H1 (cell line): ENCODE data around the gene KCNT1.

ENCODE experiments used
- HDAC2 ChIP-seq, 2 experiments: fragments of 300-600 bp in 1 of 2; sonication (generic) in 1 of 2; IDR thresholded peaks; 2 replicates each; pipeline ENCODE4 v1.6.1; 2011 to 2012; ENCODE audit warnings: low read depth in 2 of 2, low read length in 2 of 2, mild to moderate bottlenecking in 2 of 2, moderate library complexity in 2 of 2, borderline replicate concordance in 1 of 2, inconsistent platforms in 1 of 2
- POLR2A ChIP-seq, 2 experiments: IDR thresholded peaks; 1 replicate in 1 of 2; 2 replicates in 1 of 2; pipeline ENCODE4 v1.6.1; 2011; ENCODE audit warnings: low read depth in 2 of 2, low read length in 2 of 2, mild to moderate bottlenecking in 2 of 2; ENCODE audit errors: control extremely low read depth in 1 of 2
- POLR2AphosphoS5 ChIP-seq: IDR thresholded peaks from 2 replicates; pipeline ENCODE4 v1.6.1; 2011; ENCODE audit warnings: low read depth, low read length
- SRF ChIP-seq: IDR thresholded peaks from 2 replicates; pipeline ENCODE4 v1.6.1; 2011; ENCODE audit warnings: mild to moderate bottlenecking, low read depth, low read length, moderate library complexity
- ZNF274 ChIP-seq: IDR thresholded peaks from 2 replicates; pipeline ENCODE4 v1.7.0; 2012; ENCODE audit warnings: low read length, borderline replicate concordance; ENCODE audit errors: extremely low read depth
- TF ChIP-seq, protein P1 (sequence below): IDR thresholded peaks from 2 replicates; pipeline ENCODE4 v1.6.1; 2012; ENCODE audit warnings: low read length, inconsistent platforms
- TF ChIP-seq, protein P2 (sequence below), 3 experiments: IDR thresholded peaks; 1 replicate in 2 of 3; 2 replicates in 1 of 3; pipeline versions ENCODE4 v1.5.1 to v1.6.1; 2011; ENCODE audit warnings: low read length in 3 of 3, mild to moderate bottlenecking in 3 of 3, inconsistent platforms in 2 of 3, low read depth in 1 of 3, moderate library complexity in 1 of 3; ENCODE audit not compliant: insufficient read depth in 1 of 3; ENCODE audit errors: control extremely low read depth in 1 of 3

DNA sequence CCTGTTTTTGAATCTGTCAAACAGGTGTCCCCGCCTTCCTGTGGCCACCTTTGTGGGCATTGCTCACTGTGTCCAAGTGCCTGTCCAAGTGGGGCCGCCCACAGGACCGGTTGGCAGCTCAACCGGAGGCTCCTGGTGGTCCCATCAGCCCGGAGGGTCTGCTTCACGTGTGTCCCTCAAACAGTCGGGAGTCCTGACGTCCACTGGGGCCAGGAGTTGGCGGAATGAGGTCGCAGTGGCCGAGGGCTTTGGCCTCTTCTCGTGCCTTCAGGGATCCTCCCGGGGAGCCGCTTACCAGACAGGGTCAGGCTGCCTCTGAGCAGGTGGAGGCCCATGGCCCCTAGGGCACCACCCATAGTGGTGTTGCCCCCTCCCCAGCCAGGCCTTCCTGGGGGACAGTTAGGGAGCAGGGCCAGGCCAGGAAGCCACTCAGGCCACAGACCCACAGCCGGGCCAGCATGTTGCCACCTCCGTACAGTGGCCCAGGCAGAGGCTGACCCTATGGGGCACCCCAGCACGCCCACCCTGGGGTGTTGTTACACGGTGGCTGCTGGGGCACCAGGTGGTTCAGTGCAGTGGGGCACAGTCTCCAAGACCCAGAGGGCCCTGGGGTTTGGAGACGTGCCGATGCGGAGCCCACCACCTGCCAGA lies 69.5 kb downstream of the KCNT1 start:
- TF ChIP-seq, protein P1, sequence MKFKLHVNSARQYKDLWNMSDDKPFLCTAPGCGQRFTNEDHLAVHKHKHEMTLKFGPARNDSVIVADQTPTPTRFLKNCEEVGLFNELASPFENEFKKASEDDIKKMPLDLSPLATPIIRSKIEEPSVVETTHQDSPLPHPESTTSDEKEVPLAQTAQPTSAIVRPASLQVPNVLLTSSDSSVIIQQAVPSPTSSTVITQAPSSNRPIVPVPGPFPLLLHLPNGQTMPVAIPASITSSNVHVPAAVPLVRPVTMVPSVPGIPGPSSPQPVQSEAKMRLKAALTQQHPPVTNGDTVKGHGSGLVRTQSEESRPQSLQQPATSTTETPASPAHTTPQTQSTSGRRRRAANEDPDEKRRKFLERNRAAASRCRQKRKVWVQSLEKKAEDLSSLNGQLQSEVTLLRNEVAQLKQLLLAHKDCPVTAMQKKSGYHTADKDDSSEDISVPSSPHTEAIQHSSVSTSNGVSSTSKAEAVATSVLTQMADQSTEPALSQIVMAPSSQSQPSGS, result no peak
- no peak for TF ChIP-seq POLR2A (IDR thresholded peaks at IDR 0.05; ENCODE audit: control extremely low read depth in 1 of 2, low read depth in 2 of 2, low read length in 2 of 2)
- TF ChIP-seq POLR2AphosphoS5, result no peak
- TF ChIP-seq SRF, result no peak
- TF ChIP-seq HDAC2 (IDR thresholded peaks at IDR 0.05; ENCODE audit: borderline replicate concordance in 1 of 2, low read depth in 2 of 2, low read length in 2 of 2), result no peak
- no peak for TF ChIP-seq ZNF274
- TF ChIP-seq, protein P2, sequence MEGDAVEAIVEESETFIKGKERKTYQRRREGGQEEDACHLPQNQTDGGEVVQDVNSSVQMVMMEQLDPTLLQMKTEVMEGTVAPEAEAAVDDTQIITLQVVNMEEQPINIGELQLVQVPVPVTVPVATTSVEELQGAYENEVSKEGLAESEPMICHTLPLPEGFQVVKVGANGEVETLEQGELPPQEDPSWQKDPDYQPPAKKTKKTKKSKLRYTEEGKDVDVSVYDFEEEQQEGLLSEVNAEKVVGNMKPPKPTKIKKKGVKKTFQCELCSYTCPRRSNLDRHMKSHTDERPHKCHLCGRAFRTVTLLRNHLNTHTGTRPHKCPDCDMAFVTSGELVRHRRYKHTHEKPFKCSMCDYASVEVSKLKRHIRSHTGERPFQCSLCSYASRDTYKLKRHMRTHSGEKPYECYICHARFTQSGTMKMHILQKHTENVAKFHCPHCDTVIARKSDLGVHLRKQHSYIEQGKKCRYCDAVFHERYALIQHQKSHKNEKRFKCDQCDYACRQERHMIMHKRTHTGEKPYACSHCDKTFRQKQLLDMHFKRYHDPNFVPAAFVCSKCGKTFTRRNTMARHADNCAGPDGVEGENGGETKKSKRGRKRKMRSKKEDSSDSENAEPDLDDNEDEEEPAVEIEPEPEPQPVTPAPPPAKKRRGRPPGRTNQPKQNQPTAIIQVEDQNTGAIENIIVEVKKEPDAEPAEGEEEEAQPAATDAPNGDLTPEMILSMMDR (IDR thresholded peaks at IDR 0.05; ENCODE audit: control extremely low read depth in 1 of 3, insufficient read depth in 1 of 3, low read depth in 1 of 3, low read length in 3 of 3), result no peak
